Measurements from ENCODE around the gene XIRP1.

XIRP1 gene

GRCh38 chr3:39220407-39221140 lies 28.2 kb upstream of the XIRP1 start:
- Histone ChIP-seq H3F3A (ENCODE audit: low read depth) (no peaks in the 10 kb centered on the region), H3K4me3 (ENCODE audit: low read length, poor library complexity, severe bottlenecking) (no peak overlapping the region), H3K9ac (ENCODE audit: low read depth, low read length, poor library complexity, severe bottlenecking) (no peak overlapping the region), H3K79me2 (ENCODE audit: insufficient read depth, low read length) (no peaks in the 10 kb centered on the region), H3K4me2 (ENCODE audit: low read depth, low read length, poor library complexity, severe bottlenecking) (no peak overlapping the region), H3K4me1 (ENCODE audit: insufficient read depth, low read length, poor library complexity, severe bottlenecking) (peaks cover 11% of the 10 kb centered on the region), H2AFZ (ENCODE audit: low read length) (no peak overlapping the region), H3K9me3 (ENCODE audit: insufficient read depth, low read depth, low read length) (no peaks in the 10 kb centered on the region), H3K36me3 (ENCODE audit: insufficient read depth, low read length) (no peaks in the 10 kb centered on the region), H3K9me2 (replicated peaks; ENCODE audit: low read depth, low read length) (no peaks in the 10 kb centered on the region), H3K27me3 (ENCODE audit: insufficient read depth, low read length, poor library complexity, severe bottlenecking) (no peaks in the 10 kb centered on the region), H4K20me1 (ENCODE audit: insufficient read depth, low read length, poor library complexity, severe bottlenecking) (no peaks in the 10 kb centered on the region)
- TF ChIP-seq EZH2phosphoT487 (IDR thresholded peaks at IDR 0.05; ENCODE audit: borderline replicate concordance) (no peak), CTCF (conservative IDR thresholded peaks at IDR 0.05; ENCODE audit: low read length) (no peak)

- Histone ChIP-seq H3K4me2 (ENCODE audit: low read depth, low read length, poor library complexity, severe bottlenecking) (no peak overlapping the region), H3K9ac (ENCODE audit: low read depth, low read length, poor library complexity, severe bottlenecking) (no peak overlapping the region), H3K79me2 (ENCODE audit: insufficient read depth, low read length) (no peaks in the 10 kb centered on the region), H3K4me3 (ENCODE audit: low read length, poor library complexity, severe bottlenecking) (no peak overlapping the region), H2AFZ (ENCODE audit: low read length) (no peak overlapping the region), H4K20me1 (ENCODE audit: insufficient read depth, low read length, poor library complexity, severe bottlenecking) (no peaks in the 10 kb centered on the region), H3K9me3 (ENCODE audit: insufficient read depth, low read depth, low read length) (no peaks in the 10 kb centered on the region), H3F3A (ENCODE audit: low read depth) (no peaks in the 10 kb centered on the region), H3K4me1 (ENCODE audit: insufficient read depth, low read length, poor library complexity, severe bottlenecking) (peaks cover 11% of the 10 kb centered on the region), H3K36me3 (ENCODE audit: insufficient read depth, low read length) (no peaks in the 10 kb centered on the region), H3K27me3 (ENCODE audit: insufficient read depth, low read length, poor library complexity, severe bottlenecking) (no peaks in the 10 kb centered on the region), H3K9me2 (replicated peaks; ENCODE audit: low read depth, low read length) (no peaks in the 10 kb centered on the region)
- TF ChIP-seq EZH2phosphoT487 (IDR thresholded peaks at IDR 0.05; ENCODE audit: borderline replicate concordance): no peak
- TF ChIP-seq CTCF (conservative IDR thresholded peaks at IDR 0.05; ENCODE audit: low read length): no peak
Measured at GRCh38 chr3:39219702-39220101, 27.3 kb upstream of the XIRP1 start.

- Histone ChIP-seq H3K4me3 (ENCODE audit: low read length, poor library complexity, severe bottlenecking) (no peak overlapping the region), H3K9me2 (replicated peaks; ENCODE audit: low read depth, low read length) (no peaks in the 10 kb centered on the region), H3K9ac (ENCODE audit: low read depth, low read length, poor library complexity, severe bottlenecking) (no peak overlapping the region), H4K20me1 (ENCODE audit: insufficient read depth, low read length, poor library complexity, severe bottlenecking) (no peaks in the 10 kb centered on the region), H3F3A (ENCODE audit: low read depth) (no peaks in the 10 kb centered on the region), H3K36me3 (ENCODE audit: insufficient read depth, low read length) (no peaks in the 10 kb centered on the region), H2AFZ (ENCODE audit: low read length) (no peak overlapping the region), H3K79me2 (ENCODE audit: insufficient read depth, low read length) (no peaks in the 10 kb centered on the region), H3K9me3 (ENCODE audit: insufficient read depth, low read depth, low read length) (no peaks in the 10 kb centered on the region), H3K4me1 (ENCODE audit: insufficient read depth, low read length, poor library complexity, severe bottlenecking) (peaks cover 9% of the 10 kb centered on the region), H3K4me2 (ENCODE audit: low read depth, low read length, poor library complexity, severe bottlenecking) (peak overlapping the region; percentile 6), H3K27me3 (ENCODE audit: insufficient read depth, low read length, poor library complexity, severe bottlenecking) (no peaks in the 10 kb centered on the region)
- TF ChIP-seq EZH2phosphoT487 (IDR thresholded peaks at IDR 0.05; ENCODE audit: borderline replicate concordance): no peak
- no peak for TF ChIP-seq CTCF (conservative IDR thresholded peaks at IDR 0.05; ENCODE audit: low read length)
Measured at GRCh38 chr3:39216176-39216790, 23.9 kb upstream of the XIRP1 start.

All from Loucy (cell line).